WTC11 (cell line): Measurements from ENCODE around the gene ZNF592. TPM values are rescaled to one million over a fixed set of nuclear protein-coding genes. Genes with fewer than 3 reads are reported as not detected.

ENCODE experiments used
- ATAC-seq: fragments of 200-7000 bp; cut with Tn5 transposase; 2 replicates; pipeline ENCODE4 v1.10.0; 2021; ENCODE audit warnings: mild to moderate bottlenecking, moderate library complexity
- CTCF ChIA-PET: fragments of 300-600 bp; sonication (Branson Sonifier 250); formaldehyde crosslinking; loops from one replicate; lab custom pipeline; 2021; ENCODE audit warnings: antibody characterized with exemption; lab: Charles Lee
- POLR2A ChIA-PET: fragments of 350-600 bp; sonication (Branson Sonifier 250); formaldehyde crosslinking; loops from one replicate; lab custom pipeline; 2021; ENCODE audit warnings: antibody characterized with exemption; lab: Charles Lee
- DNase-seq: peaks from one replicate; pipeline ENCODE4 v3.0.0; 2021; ENCODE audit warnings: low spot score
- H3K27ac Mint-ChIP-seq: 2 replicates; pipeline ENCODE4 v1.8.0; 2021; ENCODE audit warnings: mixed read lengths
- H3K27me3 Mint-ChIP-seq: 2 replicates; pipeline ENCODE4 v1.8.0; 2021; ENCODE audit warnings: low read depth, mild to moderate bottlenecking, moderate library complexity, mixed read lengths
- H3K36me3 Mint-ChIP-seq: 2 replicates; pipeline ENCODE4 v1.8.0; 2021; ENCODE audit warnings: mixed read lengths
- H3K4me1 Mint-ChIP-seq: 2 replicates; pipeline ENCODE4 v1.8.0; 2022; ENCODE audit warnings: mixed read lengths
- H3K4me3 Mint-ChIP-seq: 2 replicates; pipeline ENCODE4 v1.8.0; 2021; ENCODE audit warnings: mild to moderate bottlenecking, moderate library complexity, mixed read lengths
- H3K9me3 Mint-ChIP-seq: 2 replicates; pipeline ENCODE4 v1.8.0; 2021; ENCODE audit warnings: mixed read lengths
- ATF2 ChIP-seq: sonication (generic); formaldehyde crosslinking; IDR thresholded peaks from 2 replicates; pipeline ENCODE4 v1.8.1; 2022; ENCODE audit warnings: low read depth, missing genetic modification reagents, borderline replicate concordance
- ATF3 ChIP-seq: sonication (generic); formaldehyde crosslinking; conservative IDR thresholded peaks from 2 replicates; pipeline ENCODE4 v1.8.1; 2022; ENCODE audit warnings: mild to moderate bottlenecking, missing genetic modification reagents
- ATF6 ChIP-seq: sonication (generic); formaldehyde crosslinking; IDR thresholded peaks from 2 replicates; pipeline ENCODE4 v1.8.1; 2023; ENCODE audit warnings: mild to moderate bottlenecking, missing genetic modification reagents
- CDX4 ChIP-seq: fragments of 250-450 bp; sonication (Bioruptor Pico); IDR thresholded peaks from 2 replicates; pipeline ENCODE4 v1.9.0; 2021; ENCODE audit warnings: moderate library complexity, mild to moderate bottlenecking, inconsistent platforms, borderline replicate concordance
- E2F4 ChIP-seq: sonication (generic); formaldehyde crosslinking; IDR thresholded peaks from 2 replicates; pipeline ENCODE4 v1.8.1; 2022; ENCODE audit warnings: low read depth, mild to moderate bottlenecking, moderate library complexity, missing genetic modification reagents, borderline replicate concordance
- E2F5 ChIP-seq: sonication (generic); formaldehyde crosslinking; IDR thresholded peaks from 2 replicates; pipeline ENCODE4 v1.8.1; 2022; ENCODE audit warnings: mild to moderate bottlenecking, moderate library complexity, missing genetic modification reagents
- GABPB1 ChIP-seq: sonication (generic); formaldehyde crosslinking; IDR thresholded peaks from 2 replicates; pipeline ENCODE4 v1.8.1; 2023; ENCODE audit warnings: mild to moderate bottlenecking, missing genetic modification reagents
- HMGXB4 ChIP-seq: sonication (generic); formaldehyde crosslinking; IDR thresholded peaks from 2 replicates; pipeline ENCODE4 v1.8.1; 2023; ENCODE audit warnings: mild to moderate bottlenecking, moderate library complexity, missing genetic modification reagents
- IRF2 ChIP-seq: sonication (generic); formaldehyde crosslinking; IDR thresholded peaks from 2 replicates; pipeline ENCODE4 v1.8.0; 2022; ENCODE audit warnings: low read depth, missing genetic modification reagents, borderline replicate concordance
- NR2C2 ChIP-seq: sonication (generic); formaldehyde crosslinking; IDR thresholded peaks from 2 replicates; pipeline ENCODE4 v1.8.0; 2022; ENCODE audit warnings: mild to moderate bottlenecking, missing genetic modification reagents
- PRDM15 ChIP-seq: sonication (generic); formaldehyde crosslinking; IDR thresholded peaks from 2 replicates; pipeline ENCODE4 v1.8.0; 2022; ENCODE audit warnings: missing genetic modification reagents
- PRRX2 ChIP-seq: fragments of 250-450 bp; sonication (Bioruptor Pico); IDR thresholded peaks from 2 replicates; pipeline ENCODE4 v1.8.0; 2021; ENCODE audit warnings: mild to moderate bottlenecking
- TP53 ChIP-seq: sonication (generic); formaldehyde crosslinking; IDR thresholded peaks from 2 replicates; pipeline ENCODE4 v1.8.1; 2023; ENCODE audit warnings: mild to moderate bottlenecking, missing genetic modification reagents
- ZMAT4 ChIP-seq: fragments of 250-450 bp; sonication (Bioruptor Pico); IDR thresholded peaks from 2 replicates; pipeline ENCODE4 v1.9.0; 2021; ENCODE audit warnings: mild to moderate bottlenecking
- ZNF317 ChIP-seq: sonication (generic); formaldehyde crosslinking; IDR thresholded peaks from 2 replicates; pipeline ENCODE4 v1.8.1; 2023; ENCODE audit warnings: low read depth, mild to moderate bottlenecking, moderate library complexity, missing genetic modification reagents, borderline replicate concordance
- ZSCAN18 ChIP-seq: fragments of 250-450 bp; sonication (Bioruptor Pico); IDR thresholded peaks from 2 replicates; pipeline ENCODE4 v2.1.2; 2022; ENCODE audit warnings: mild to moderate bottlenecking, moderate library complexity
- total RNA-seq: library from RNA; stranded (reverse); gene quantifications from 3 replicates; pipeline ENCODE4 v1.2.3, GENCODE V29; 2021

Gene ZNF592
- total RNA-seq, 1 experiment from 2014 or later = 28.0 TPM

- no peaks in the 10 kb centered on the region for H3K9me3 Mint-ChIP-seq
- ChIA-PET POLR2A (interaction anchor here (1.2 kb wide), 1 partner anchor 10 kb away, joined by 4 read pairs; no protein-coding TSS in a partner anchor), CTCF (interaction anchor here (0.5 kb wide), 1 partner anchor 109 kb away, joined by 3 read pairs; no protein-coding TSS in a partner anchor)
- peaks cover 32% of the 10 kb centered on the region for H3K4me1 Mint-ChIP-seq
- ATAC-seq = no peak
- H3K4me3 Mint-ChIP-seq = no peak overlapping the region
- DNase-seq = no peak
- no peak for TF ChIP-seq IRF2 (CRISPR knock-in tag)
- no peak for TF ChIP-seq CDX4 (CRISPR knock-in tag)
- TF ChIP-seq PRDM15 (CRISPR knock-in tag) = no peak
- no peak for TF ChIP-seq E2F4 (CRISPR knock-in tag)
- TF ChIP-seq E2F5 (CRISPR knock-in tag) = no peak
- no peak for TF ChIP-seq HMGXB4 (CRISPR knock-in tag)
- no peak for TF ChIP-seq ZNF317 (CRISPR knock-in tag)
- no peak for TF ChIP-seq ATF3 (CRISPR knock-in tag)
- no peak for TF ChIP-seq GABPB1 (CRISPR knock-in tag)
- TF ChIP-seq ZSCAN18 (CRISPR knock-in tag) = no peak
- no peaks in the 10 kb centered on the region for H3K27me3 Mint-ChIP-seq
- H3K36me3 Mint-ChIP-seq = no peaks in the 10 kb centered on the region
- H3K27ac Mint-ChIP-seq = no peak overlapping the region
These were observed 11.4 kb upstream of the ZNF592 start for GRCh38 chr15:84737005-84737404.

- no peaks in the 10 kb centered on the region for H3K36me3 Mint-ChIP-seq
- TF ChIP-seq NR2C2 = no peak
- no peak for TF ChIP-seq ZMAT4 (CRISPR knock-in tag)
- TF ChIP-seq ATF2 (CRISPR knock-in tag) = no peak
- no peak for TF ChIP-seq PRRX2 (CRISPR knock-in tag)
- TF ChIP-seq TP53 (CRISPR knock-in tag) = no peak
- no peak for TF ChIP-seq ATF6 (CRISPR knock-in tag)
- DNase-seq (no peak), ATAC-seq (no peak)
- ChIA-PET CTCF (interaction anchor here (2.0 kb wide), 1 partner anchor 24 kb away, joined by 4 read pairs; no protein-coding TSS in a partner anchor), POLR2A (no interaction called here)
- H3K27me3 Mint-ChIP-seq = no peaks in the 10 kb centered on the region
- peaks cover 15% of the 10 kb centered on the region for H3K4me1 Mint-ChIP-seq
- no peak overlapping the region for H3K27ac Mint-ChIP-seq
- no peaks in the 10 kb centered on the region for H3K9me3 Mint-ChIP-seq
- no peak overlapping the region for H3K4me3 Mint-ChIP-seq
These were observed 7.7 kb upstream of the ZNF592 start for GRCh38 chr15:84740691-84741090.
